MM.1S (cell line): ENCODE results near the gene CLCNKB.

Experiments
- CTCF ChIP-seq: fragments of 300-600 bp; sonication (generic); IDR thresholded peaks from 2 replicates; pipeline ENCODE4 v1.5.1; 2016; ENCODE audit warnings: antibody characterized with exemption, low read length, mixed read lengths
- EZH2phosphoT487 ChIP-seq: fragments of 300-600 bp; sonication (generic); IDR thresholded peaks from 2 replicates; pipeline ENCODE4 v1.6.1; 2018; ENCODE audit warnings: antibody characterized with exemption, low read length

GRCh38 chr1:15998929-15999328, 44.7 kb upstream of the CLCNKB start:
- TF ChIP-seq CTCF, result no peak
- no peak for TF ChIP-seq EZH2phosphoT487
